GM18867 (cell line): ENCODE data around the gene UBE3A.
A peak's percentile ranks its signal among the peaks of the same experiment; 100 is the strongest.
"Not testable (repeated sequence)": the region's sequence is repeated elsewhere in the genome, so short reads cannot be mapped to it uniquely, and the experiment has no call there.

ENCODE experiments used
- ATAC-seq: cut with Tn5 transposase; IDR thresholded peaks from one replicate; pipeline ENCODE4 v1.9.1; 2021; ENCODE audit warnings: mild to moderate bottlenecking, moderate library complexity; ENCODE audit not compliant: unreplicated experiment

Gene UBE3A

DNA sequence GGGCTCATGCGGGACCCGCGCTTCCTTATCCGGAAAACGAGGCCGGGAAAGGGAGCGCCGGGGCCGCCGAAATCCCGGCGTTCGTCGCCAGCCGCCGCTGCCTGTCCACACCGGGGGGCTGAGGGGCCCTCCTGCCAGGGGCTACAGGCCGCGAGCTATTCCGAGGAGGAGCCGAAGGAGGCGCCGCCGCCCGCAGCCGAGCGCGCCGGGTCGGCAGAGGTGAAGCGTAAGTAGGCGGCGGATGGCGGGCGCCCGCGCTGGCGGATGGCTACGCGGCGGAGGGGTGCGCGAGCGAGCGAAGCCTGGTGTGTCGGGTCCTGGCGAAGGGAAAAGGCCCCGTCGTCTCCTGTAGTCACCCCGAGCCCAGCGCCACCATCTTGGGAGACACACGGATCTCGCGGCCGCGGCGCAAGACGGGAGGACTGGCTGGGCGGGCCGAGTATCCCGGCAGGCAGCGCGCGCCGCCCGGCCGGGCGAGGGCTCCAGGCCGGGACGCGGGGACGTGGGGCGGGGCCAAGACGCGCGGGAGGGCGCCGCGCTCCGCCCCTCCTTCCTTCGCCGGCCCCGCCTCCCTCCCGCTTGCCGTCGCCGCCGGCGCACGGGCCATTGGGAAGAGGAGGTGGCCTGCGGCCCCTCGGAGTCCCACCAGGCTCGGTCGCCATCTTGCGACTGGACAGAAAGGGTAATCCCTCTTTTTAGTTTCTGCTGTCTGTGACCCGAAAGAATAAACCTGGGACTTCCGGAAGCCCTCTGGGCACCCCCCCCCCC, at the start of gene UBE3A:
Gene UBE3A (minus strand): TSS at position 424 of the 768 bp plus-strand sequence. CDS start 29,917 bp downstream, outside the sequence.
- ATAC-seq, result peak; percentile 87

DNA sequence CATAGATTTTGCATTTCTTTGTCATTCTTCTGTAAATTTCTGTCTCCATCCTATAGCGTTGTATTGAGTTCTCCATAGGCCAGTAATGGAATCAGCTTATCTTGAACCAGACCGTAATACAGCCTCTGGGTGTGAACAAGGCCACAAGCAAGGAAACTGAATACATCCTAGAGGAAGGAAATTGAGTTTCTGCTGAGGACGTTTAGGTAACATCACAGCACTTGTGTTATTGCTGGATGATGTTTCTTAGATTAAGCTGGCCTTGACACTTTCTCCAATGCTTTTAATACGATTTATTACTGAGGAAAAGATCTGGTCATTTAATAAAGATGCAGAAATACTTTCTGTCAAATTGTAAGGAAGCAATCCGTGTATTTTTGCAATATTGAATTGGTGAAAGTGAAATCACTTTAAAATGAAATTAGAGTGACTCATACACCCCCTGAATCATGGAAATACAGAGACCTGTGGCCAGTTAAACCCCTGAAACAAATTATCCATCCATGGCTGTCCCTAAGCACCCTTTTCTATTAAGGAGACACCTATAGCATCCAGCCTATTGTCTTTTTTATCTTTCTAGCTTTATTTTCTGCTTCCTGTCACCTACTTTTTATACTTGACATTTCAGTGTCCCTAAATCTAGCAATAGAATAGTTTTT, 48.5 kb upstream of the UBE3A start:
- ATAC-seq, result no peak

DNA sequence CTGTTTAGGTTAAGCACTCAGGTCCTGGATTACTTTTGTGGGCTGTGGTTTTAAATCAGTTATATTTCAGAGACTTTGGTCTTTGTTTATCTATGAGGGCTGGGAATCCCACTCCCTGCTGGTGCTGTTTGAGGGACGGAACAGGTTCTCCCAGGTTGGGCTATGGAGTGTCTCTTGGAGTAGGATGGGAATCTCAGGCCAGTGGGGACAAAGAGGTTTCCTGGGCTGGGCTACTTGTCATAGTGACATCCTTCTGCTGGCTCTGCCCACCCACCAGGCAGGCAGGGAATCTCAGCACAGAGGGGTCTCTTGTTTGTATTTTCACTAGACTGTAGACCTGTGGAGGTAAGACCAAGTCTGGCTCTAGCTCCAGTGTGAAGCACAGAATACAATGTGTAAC, 47.2 kb upstream of the UBE3A start:
- ATAC-seq, result no peak

- ATAC-seq, result no peak
These were observed 42.5 kb upstream of the UBE3A start for GRCh38 chr15:25481208-25481859.

DNA sequence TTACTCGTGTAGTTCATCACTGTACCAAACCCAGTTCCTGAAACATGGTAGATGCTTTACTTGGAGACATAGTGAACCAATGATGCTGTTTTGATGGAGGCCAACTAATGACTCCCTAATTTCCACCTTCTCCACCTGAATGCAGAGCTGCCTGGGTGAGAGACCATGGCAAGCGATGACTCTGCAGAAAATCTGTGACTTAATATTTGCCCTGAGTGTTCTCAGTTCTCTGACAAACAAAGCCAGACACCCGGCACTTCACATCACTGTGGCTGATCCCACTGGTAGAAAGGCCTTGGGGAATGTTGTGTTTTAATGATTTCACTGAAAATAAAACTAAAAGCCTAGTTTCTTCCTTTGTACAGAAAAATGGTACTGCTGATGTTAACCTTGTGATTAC, 39.5 kb upstream of the UBE3A start:
- no peak for ATAC-seq

DNA sequence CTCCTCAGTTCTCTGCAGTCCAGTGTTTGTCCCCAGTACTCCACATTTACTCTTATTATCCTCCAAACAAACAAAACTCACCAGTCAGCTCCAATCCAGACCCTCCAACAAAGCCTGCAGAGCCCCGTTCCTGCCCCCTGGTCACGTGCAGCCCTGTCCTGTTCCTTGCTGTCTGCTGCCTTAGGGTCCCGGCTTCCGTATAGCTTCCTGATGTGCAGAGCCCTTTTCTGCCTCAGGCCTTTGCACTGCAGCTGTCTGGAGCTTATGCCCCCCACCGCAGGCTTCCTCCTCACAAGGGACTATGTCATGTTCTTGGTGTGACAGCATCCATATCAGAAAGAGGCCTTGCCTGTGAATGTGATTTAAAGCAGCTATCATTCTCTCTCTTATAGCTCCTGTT, 39.0 kb upstream of the UBE3A start:
- ATAC-seq, result no peak

GRCh38 chr15:25474251-25474650, 35.4 kb upstream of the UBE3A start:
- ATAC-seq, result no peak

DNA sequence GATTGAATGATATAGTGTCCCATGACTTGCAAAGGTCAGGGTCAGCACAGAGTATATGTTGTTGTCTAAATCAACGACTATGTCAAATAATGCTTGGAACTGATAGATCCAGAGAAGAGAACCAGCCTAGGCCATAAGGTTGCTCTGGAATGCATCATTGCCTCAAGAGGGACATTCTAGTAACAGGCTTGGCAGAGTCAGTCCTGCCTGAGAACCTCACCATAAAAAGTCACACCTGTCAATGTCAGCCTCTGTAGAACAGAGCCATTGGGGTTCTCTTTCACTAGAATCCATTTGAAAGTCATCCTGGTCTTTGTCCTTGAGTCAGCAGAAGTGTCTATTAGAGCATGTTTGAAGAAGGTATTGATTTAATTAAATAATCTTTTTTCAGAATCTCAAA, 31.4 kb upstream of the UBE3A start:
- ATAC-seq, result no peak

DNA sequence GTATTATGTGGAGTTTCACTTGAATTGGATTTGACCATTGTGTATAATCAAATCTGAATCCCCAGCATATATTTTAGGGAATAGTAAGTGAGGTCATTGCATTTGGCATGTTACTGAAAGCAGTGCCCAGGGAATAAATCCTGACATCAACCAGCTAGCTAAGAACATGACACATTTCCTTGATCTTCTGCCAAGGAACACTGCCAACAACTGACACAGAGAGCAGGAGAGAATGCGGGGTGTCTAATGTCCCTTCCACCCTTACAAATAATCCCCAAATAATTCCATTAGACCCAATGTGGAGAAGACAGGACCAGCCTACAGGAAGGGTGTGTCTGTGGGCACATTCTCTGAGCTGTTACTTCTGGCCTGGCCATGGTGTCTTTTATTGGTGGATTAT, 30.6 kb upstream of the UBE3A start:
- ATAC-seq, result no peak

DNA sequence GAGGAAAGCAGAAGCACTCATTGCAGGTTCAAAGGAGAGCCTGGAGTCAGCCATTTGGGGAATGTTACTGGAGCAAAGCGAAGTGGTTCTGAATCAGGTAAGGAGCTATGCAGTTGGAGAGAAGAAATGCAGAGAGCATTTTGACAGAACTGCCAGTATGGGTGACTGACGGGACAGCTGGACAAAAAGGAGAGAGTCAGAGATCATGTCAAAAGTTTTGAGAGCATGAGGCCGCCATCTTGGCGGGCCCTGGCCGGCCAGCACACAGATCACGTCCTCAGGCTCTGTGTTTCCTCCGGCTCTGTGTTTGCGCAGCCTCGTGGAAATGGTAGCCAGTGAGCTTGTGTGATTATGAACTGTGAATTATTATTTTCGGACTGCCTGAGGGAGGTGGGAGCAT, 29.8 kb upstream of the UBE3A start:
- ATAC-seq, result no peak

DNA sequence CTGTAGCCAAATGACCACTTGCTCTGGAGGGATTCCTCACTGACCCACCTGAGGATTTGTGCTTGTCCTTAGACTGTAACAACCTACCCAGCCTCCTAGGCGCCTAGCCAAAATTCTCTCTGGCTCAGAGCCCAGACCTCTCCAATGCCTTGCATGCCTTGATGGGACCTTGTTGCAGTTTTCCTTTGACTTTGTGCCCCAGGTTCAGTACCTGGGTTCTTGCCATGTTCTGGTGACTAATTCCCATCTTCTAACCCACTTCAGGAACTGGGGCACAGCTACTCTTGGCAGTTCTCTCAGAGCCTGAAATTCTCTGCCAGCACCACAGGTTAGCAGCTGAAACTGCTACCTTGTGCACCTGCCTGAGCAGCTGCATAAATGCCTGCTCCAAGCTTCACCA, 27.0 kb upstream of the UBE3A start:
- ATAC-seq, result no peak

DNA sequence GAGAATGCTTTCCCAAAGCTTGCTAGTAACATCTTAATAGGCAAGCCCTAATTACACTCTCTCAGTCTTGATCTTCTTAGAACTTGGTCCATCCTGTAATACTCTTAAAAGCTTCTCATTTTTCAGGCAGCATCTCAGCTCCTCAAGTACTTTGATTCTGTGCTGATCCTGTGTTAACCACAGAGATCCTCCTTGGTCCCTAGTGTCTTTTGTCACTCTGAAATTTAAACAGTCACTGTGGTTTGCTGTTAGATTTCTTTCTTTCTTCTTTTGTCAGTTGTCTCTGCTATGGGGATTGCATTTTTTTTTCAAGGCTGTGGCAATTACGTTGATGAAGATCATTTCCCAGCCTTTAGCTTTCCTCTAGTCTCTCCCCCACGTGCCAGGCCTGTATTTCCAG, 26.0 kb upstream of the UBE3A start:
- ATAC-seq, result no peak

GRCh38 chr15:25464383-25464782, 25.6 kb upstream of the UBE3A start:
- no peak for ATAC-seq

DNA sequence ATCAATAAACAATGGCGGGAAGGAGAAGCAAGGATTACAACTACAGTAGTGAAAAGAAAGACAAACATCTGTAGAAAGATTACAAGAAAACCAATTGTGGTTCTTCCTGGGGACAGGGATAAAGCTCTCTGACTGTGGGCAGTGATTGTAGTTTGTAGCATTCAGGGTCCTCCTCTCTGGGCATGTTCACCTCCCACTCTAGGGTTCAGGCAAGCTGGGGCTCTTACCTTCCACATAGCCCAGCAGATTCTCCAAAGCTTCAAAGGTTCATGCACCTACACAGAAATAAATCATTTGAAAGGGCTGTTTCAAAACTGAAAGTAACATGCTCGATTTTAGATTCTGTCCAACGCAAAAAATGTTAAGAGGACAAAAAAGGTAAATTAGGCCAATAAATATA, 17.4 kb upstream of the UBE3A start:
- no peak for ATAC-seq

GRCh38 chr15:25455226-25455625, 16.4 kb upstream of the UBE3A start:
- ATAC-seq, result no peak

DNA sequence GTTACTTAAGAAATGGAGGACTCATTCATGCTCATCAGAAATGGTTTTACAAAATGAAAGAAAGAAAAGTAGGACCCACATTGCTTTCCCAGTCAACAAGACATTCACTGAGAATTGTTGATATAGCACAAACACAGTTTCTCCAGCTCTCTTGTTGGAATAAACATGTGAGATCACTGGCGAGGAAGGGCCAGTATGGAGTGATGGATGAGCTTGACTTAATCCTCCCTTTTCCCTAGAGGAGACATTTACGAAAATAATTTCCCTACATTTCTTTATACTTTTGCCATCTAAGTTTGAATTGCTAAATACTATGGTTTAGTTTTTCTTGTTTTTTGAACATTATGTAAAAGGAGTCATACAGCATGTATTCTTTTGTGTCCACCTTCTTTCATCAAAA, 15.9 kb upstream of the UBE3A start:
- no peak for ATAC-seq

GRCh38 chr15:25453246-25453645, 14.4 kb upstream of the UBE3A start:
- not testable (repeated sequence) for ATAC-seq

DNA sequence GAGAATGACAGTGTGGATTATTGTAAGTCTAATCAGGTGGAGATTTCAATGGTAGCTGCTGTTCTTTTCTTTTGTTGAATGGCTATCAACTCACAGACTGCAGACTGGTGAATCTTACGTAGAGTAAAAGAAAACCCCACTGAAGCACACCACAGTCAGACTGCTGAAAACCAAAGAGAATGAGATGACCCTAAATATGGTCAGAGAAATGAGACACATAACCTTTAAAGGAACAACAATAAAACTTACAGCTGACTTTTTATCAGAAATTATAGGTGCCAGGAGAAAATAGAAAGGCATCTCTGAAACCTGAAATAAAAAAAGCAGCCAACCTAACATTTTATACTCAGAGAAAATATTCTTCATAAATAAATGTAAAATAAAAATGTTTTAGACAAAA, 12.7 kb upstream of the UBE3A start:
- no peak for ATAC-seq

DNA sequence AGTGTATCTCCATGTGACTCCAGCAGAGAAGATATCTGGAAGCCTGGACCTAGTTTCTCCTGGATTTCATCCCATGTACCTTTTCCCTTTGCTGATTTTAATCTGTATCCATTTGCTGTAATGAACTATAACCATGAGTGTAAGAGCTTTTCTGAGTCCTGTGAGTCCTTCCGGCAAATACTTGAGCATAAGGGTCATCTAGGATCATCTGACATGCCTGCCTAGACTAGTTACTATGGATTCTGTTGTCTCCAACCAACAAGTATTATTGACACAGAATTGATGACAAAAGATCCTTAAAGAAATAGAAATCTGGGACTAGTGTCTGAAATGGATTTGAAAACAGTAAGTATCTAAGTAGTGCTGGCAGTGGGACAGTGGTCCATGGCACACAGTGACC, 11.3 kb upstream of the UBE3A start:
- ATAC-seq, result no peak

DNA sequence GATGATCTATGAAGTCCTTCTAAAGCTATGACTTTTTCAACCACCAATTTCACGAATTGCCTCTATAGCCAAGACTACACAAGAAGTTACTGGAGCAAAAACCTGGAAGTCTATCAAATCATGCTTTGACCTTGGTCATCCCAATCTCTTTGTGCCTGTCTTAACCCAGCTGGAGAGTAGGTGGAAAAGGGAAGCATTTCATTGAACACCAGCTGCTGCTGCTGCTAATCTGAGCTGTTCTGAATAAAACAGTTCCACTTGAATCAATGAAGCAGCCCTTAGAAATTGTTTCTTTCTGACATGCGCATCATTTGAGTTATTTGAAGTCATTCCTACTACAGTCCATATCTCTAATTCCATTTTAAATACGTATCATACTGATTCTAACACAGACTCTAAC, 7.3 kb upstream of the UBE3A start:
- ATAC-seq, result no peak

GRCh38 chr15:25445412-25445811, 6.6 kb upstream of the UBE3A start:
- ATAC-seq, result no peak

- ATAC-seq, result no peak
These were observed 2.3 kb upstream of the UBE3A start for GRCh38 chr15:25441111-25441510.
